ENCODE data around the gene KLHDC8A. TPM values are rescaled to one million over a fixed set of nuclear protein-coding genes. Genes with fewer than 3 reads are reported as not detected.

Gene KLHDC8A
- total RNA-seq, 1 donor from 2014 or later = 17.4 TPM

GRCh38 chr1:205287076-205287475 is 69.6 kb downstream of the KLHDC8A start:
- intact Hi-C loops (cut with DNase I) = no loop called here
- ATAC-seq = no peak
- no peak for DNase-seq (ENCODE audit: low spot score)

GRCh38 chr1:205286335-205286950 is 70.3 kb downstream of the KLHDC8A start:
- intact Hi-C loops (cut with DNase I) = no loop called here
- ATAC-seq (no peak), DNase-seq (ENCODE audit: low spot score) (no peak)

Other genes starting within 250 kb of the KLHDC8A start
- 18.1 TPM for gene RBBP5, start 234.9 kb downstream of the KLHDC8A start, total RNA-seq
- 16.9 TPM for gene DSTYK, start 145.2 kb downstream of the KLHDC8A start, total RNA-seq
- 14.8 TPM for gene TMCC2, start 129.0 kb downstream of the KLHDC8A start, total RNA-seq
- 4.7 TPM for gene NUAK2, start 35.2 kb downstream of the KLHDC8A start, total RNA-seq
- not detected for gene LEMD1, start 65.1 kb upstream of the KLHDC8A start, total RNA-seq
- gene BLACAT1, start 99.1 kb upstream of the KLHDC8A start, total RNA-seq = 0.13 TPM
- 9.4 TPM for gene CDK18, start 147.7 kb upstream of the KLHDC8A start, total RNA-seq